Endodermal cell (in vitro differentiated cells): ENCODE data around the gene ZNF440. TPM values are rescaled to one million over a fixed set of nuclear protein-coding genes. Genes with fewer than 3 reads are reported as not detected.
"Not testable (repeated sequence)": the region's sequence is repeated elsewhere in the genome, so short reads cannot be mapped to it uniquely, and the experiment has no call there.

Experiments used
- DNase-seq: peaks from one replicate; pipeline ENCODE4 v3.0.0-alpha.2; 2017
- H3K27ac ChIP-seq: 2 replicates; pipeline ENCODE4 v1.5.1; 2013; ENCODE audit warnings: mild to moderate bottlenecking, low read depth, low read length, moderate library complexity
- H3K27me3 ChIP-seq: 2 replicates; pipeline ENCODE4 v1.6.1; 2013; ENCODE audit warnings: mild to moderate bottlenecking, low read length, moderate library complexity; ENCODE audit not compliant: insufficient read depth, control insufficient read depth, poor library complexity, severe bottlenecking
- H3K36me3 ChIP-seq: 2 replicates; pipeline ENCODE4 v1.7.0; 2013; ENCODE audit warnings: mild to moderate bottlenecking, low read length, moderate library complexity; ENCODE audit not compliant: control insufficient read depth, insufficient read depth
- H3K4me1 ChIP-seq: one replicate; pipeline ENCODE4 v1.7.0; 2013; ENCODE audit warnings: low read length; ENCODE audit not compliant: control insufficient read depth, insufficient read depth
- H3K4me3 ChIP-seq: 2 replicates; pipeline ENCODE4 v1.5.1; 2013; ENCODE audit warnings: mild to moderate bottlenecking, low read length, moderate library complexity
- H3K9ac ChIP-seq: 2 replicates; pipeline ENCODE4 v1.6.1; 2013; ENCODE audit warnings: mild to moderate bottlenecking, low read length, moderate library complexity; ENCODE audit not compliant: poor library complexity, severe bottlenecking; ENCODE audit errors: extremely low read depth
- H3K9me3 ChIP-seq: 2 replicates; pipeline ENCODE4 v1.6.1; 2013; ENCODE audit warnings: mild to moderate bottlenecking, low read length, moderate library complexity; ENCODE audit not compliant: control insufficient read depth
- H3K27ac Mint-ChIP-seq: 2 replicates; pipeline ENCODE4 v1.8.0; 2020; ENCODE audit warnings: mixed read lengths
- H3K27me3 Mint-ChIP-seq: 2 replicates; pipeline ENCODE4 v1.8.0; 2021; ENCODE audit warnings: mild to moderate bottlenecking, mixed read lengths; ENCODE audit not compliant: insufficient read depth
- H3K36me3 Mint-ChIP-seq: 2 replicates; pipeline ENCODE4 v1.8.0; 2020; ENCODE audit warnings: low read depth, mixed read lengths
- H3K4me1 Mint-ChIP-seq: 2 replicates; pipeline ENCODE4 v1.8.0; 2020; ENCODE audit warnings: mixed read lengths
- H3K4me3 Mint-ChIP-seq: 2 replicates; pipeline ENCODE4 v1.8.0; 2020; ENCODE audit warnings: mild to moderate bottlenecking, moderate library complexity, mixed read lengths
- H3K9me3 Mint-ChIP-seq: 2 replicates; pipeline ENCODE4 v1.8.0; 2020; ENCODE audit warnings: mild to moderate bottlenecking, mixed read lengths
- WGBS, 2 experiments: methylation state at CpG; one replicate each; pipeline versions ENCODE4 v1.1.5 to v1.1.7; 2013; ENCODE audit warnings: missing lambda C conversion rate in 2 of 2, mixed read lengths in 1 of 2; ENCODE audit not compliant: insufficient coverage in 1 of 2, insufficient read length in 1 of 2; 5-methylcytosine and 5-hydroxymethylcytosine counted together
- total RNA-seq, 2 donors: library from RNA; stranded (reverse); fragmentation: NEBNext Ultra II Directional in 1 of 2; extraction: Animal tissue kit (Norgen Biotek cat#: 25700) in 1 of 2; gene quantifications; 2 replicates in 1 of 2; 3 replicates in 1 of 2; pipeline ENCODE4 v1.2.1, GENCODE V29; 2021
- TF ChIP-seq, protein P1 (sequence below): fragments of 200-600 bp; sonication (generic); conservative IDR thresholded peaks from 2 replicates; pipeline ENCODE4 v1.5.0; 2021; ENCODE audit warnings: antibody characterized with exemption, mild to moderate bottlenecking

Gene ZNF440
- total RNA-seq, 2 donors from 2014 or later = 11.2 to 14.0 TPM

GRCh38 chr19:11879687-11880266 is 65.7 kb downstream of the ZNF440 start:
- not testable (repeated sequence) for H3K27ac Mint-ChIP-seq, H3K9ac ChIP-seq
- peaks cover 30% of the 10 kb centered on the region for H3K9me3 Mint-ChIP-seq

DNA sequence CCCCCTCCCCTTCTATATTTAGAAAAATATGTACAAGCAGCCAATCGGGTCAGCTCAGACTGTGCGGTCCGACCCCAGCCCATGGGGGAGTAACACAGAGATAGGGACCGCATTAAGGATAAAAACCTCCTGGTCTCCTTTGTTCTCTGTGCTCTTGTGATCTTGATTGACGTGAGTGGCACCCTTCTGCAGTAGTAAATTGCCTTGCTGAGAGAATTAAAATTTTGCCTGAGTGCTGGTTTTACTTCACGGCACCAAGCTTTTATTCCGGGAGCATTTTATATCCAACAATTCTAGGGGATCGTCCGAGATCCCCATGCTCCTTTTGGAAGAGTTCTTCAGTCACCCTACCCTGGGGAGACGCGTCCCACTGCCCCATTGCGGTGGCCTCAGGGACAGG is 66.5 kb downstream of the ZNF440 start:
- Mint-ChIP-seq H3K9me3 (peaks cover 30% of the 10 kb centered on the region), H3K36me3 (no peaks in the 10 kb centered on the region), H3K4me3 (no peak overlapping the region), H3K4me1 (no peaks in the 10 kb centered on the region), H3K27me3 (peaks cover 41% of the 10 kb centered on the region), H3K27ac (no peak overlapping the region)
- Histone ChIP-seq H3K9me3 (peaks cover 14% of the 10 kb centered on the region), H3K27ac (no peak overlapping the region), H3K4me1 (no peaks in the 10 kb centered on the region), H3K9ac (no peak overlapping the region), H3K36me3 (no peaks in the 10 kb centered on the region), H3K27me3 (no peaks in the 10 kb centered on the region), H3K4me3 (no peak overlapping the region)
- TF ChIP-seq, protein P1, sequence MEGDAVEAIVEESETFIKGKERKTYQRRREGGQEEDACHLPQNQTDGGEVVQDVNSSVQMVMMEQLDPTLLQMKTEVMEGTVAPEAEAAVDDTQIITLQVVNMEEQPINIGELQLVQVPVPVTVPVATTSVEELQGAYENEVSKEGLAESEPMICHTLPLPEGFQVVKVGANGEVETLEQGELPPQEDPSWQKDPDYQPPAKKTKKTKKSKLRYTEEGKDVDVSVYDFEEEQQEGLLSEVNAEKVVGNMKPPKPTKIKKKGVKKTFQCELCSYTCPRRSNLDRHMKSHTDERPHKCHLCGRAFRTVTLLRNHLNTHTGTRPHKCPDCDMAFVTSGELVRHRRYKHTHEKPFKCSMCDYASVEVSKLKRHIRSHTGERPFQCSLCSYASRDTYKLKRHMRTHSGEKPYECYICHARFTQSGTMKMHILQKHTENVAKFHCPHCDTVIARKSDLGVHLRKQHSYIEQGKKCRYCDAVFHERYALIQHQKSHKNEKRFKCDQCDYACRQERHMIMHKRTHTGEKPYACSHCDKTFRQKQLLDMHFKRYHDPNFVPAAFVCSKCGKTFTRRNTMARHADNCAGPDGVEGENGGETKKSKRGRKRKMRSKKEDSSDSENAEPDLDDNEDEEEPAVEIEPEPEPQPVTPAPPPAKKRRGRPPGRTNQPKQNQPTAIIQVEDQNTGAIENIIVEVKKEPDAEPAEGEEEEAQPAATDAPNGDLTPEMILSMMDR = no peak
- WGBS, 2 experiments = 90 to 94% methylated on average over 12 of the region's 12 CpGs
- DNase-seq = no peak

More at GRCh38 chr19:11879687-11880266, 65.7 kb downstream of the ZNF440 start:
- not testable (repeated sequence) for H3K36me3 Mint-ChIP-seq, H3K4me1 ChIP-seq, H3K27me3 ChIP-seq, H3K4me3 ChIP-seq, H3K27ac ChIP-seq, H3K4me1 Mint-ChIP-seq, H3K36me3 ChIP-seq, H3K4me3 Mint-ChIP-seq
- peaks cover 14% of the 10 kb centered on the region for H3K9me3 ChIP-seq
- TF ChIP-seq, protein P1 = peak; percentile 61
- peaks cover 40% of the 10 kb centered on the region for H3K27me3 Mint-ChIP-seq
- 53 to 80% methylated on average over 3 to 16 of the region's 16 CpGs for WGBS, 2 experiments
- peak; percentile 82 for DNase-seq

DNA sequence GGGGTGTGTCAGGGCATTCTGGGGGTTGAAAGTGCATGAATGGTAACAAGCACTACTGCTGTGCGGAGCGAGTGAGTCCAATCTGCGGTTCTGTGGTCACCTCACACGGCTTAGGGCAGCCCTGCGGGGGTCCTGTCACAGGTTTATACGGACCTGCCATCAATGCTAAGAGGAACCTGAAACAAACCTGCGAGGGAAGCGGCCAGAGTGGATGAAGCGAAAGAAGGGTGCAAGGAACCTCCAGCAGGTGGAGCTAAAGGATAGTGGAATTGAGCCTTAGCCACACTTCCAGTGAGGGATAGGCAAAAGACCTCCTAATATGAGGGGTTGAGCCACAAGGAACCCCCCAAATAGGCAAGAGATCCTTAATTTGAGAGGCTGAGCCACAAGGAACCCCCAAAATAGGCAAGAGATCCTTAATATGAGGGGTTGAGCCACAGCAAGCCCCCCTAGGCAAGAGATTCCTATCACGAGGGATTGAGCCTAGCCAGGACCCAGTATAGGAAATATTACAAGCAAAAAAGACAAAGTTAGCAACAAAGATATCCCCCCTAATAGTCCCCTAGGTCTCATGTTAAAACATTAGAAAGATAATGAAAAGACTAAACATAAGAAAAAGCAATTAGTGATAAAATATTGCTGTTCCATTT is 67.2 kb downstream of the ZNF440 start:
- TF ChIP-seq, protein P1 = peak; percentile 88
- Histone ChIP-seq H3K27ac (no peak overlapping the region), H3K9ac (no peak overlapping the region), H3K9me3 (peaks cover 16% of the 10 kb centered on the region), H3K4me1 (no peaks in the 10 kb centered on the region), H3K36me3 (no peaks in the 10 kb centered on the region), H3K4me3 (no peak overlapping the region), H3K27me3 (no peaks in the 10 kb centered on the region)
- H3K4me1 Mint-ChIP-seq = no peaks in the 10 kb centered on the region
- H3K27me3 Mint-ChIP-seq = peaks cover 44% of the 10 kb centered on the region
- peaks cover 1% of the 10 kb centered on the region for H3K36me3 Mint-ChIP-seq
- no peak overlapping the region for H3K27ac Mint-ChIP-seq
- H3K4me3 Mint-ChIP-seq = no peak overlapping the region
- peak; percentile 91 for DNase-seq
- 22 to 27% methylated on average over 9 to 10 of the region's 10 CpGs for WGBS, 2 experiments
- H3K9me3 Mint-ChIP-seq = peaks cover 33% of the 10 kb centered on the region
